HepG2 (cell line): Measurements from ENCODE around the gene VPS18. TPM values are rescaled to one million over a fixed set of nuclear protein-coding genes. Genes with fewer than 3 reads are reported as not detected.

Source experiments
- AGO1 ChIP-seq: fragments of 200-400 bp; formaldehyde crosslinking; IDR thresholded peaks from 2 replicates; pipeline ENCODE4 v1.6.1; 2017; ENCODE audit warnings: mild to moderate bottlenecking, low read depth, low read length, moderate library complexity; ENCODE audit not compliant: poor library complexity, severe bottlenecking
- CENPT ChIP-seq: sonication (generic); formaldehyde crosslinking; IDR thresholded peaks from 2 replicates; pipeline ENCODE4 v1.8.0; 2022; ENCODE audit warnings: low read depth, mild to moderate bottlenecking, moderate library complexity, missing genetic modification reagents
- ELF1 ChIP-seq: sonication (generic); formaldehyde crosslinking; IDR thresholded peaks from 2 replicates; pipeline ENCODE4 v1.4.0; 2020; ENCODE audit warnings: missing genetic modification reagents
- HDAC1 ChIP-seq: sonication (generic); formaldehyde crosslinking; IDR thresholded peaks from 2 replicates; pipeline ENCODE4 v1.5.1; 2020; ENCODE audit warnings: mild to moderate bottlenecking, missing genetic modification reagents
- HES4 ChIP-seq: sonication (generic); formaldehyde crosslinking; IDR thresholded peaks from 2 replicates; pipeline ENCODE4 v1.9.0; 2021; ENCODE audit warnings: mild to moderate bottlenecking, missing genetic modification reagents, borderline replicate concordance
- KAT8 ChIP-seq: IDR thresholded peaks from 2 replicates; pipeline ENCODE4 v1.6.1; 2016; ENCODE audit warnings: missing genetic modification reagents, missing compliant biosample characterization
- KLF12 ChIP-seq: sonication (generic); formaldehyde crosslinking; IDR thresholded peaks from 2 replicates; pipeline ENCODE4 v1.4.0; 2020; ENCODE audit warnings: missing genetic modification reagents, borderline replicate concordance
- MTA3 ChIP-seq: sonication (generic); formaldehyde crosslinking; IDR thresholded peaks from 2 replicates; pipeline ENCODE4 v1.4.0; 2020; ENCODE audit warnings: missing genetic modification reagents
- NCOA1 ChIP-seq: sonication (generic); formaldehyde crosslinking; IDR thresholded peaks from 2 replicates; pipeline ENCODE4 v1.9.0; 2021; ENCODE audit warnings: missing genetic modification reagents
- SP5 ChIP-seq: IDR thresholded peaks from 2 replicates; pipeline ENCODE4 v1.6.1; 2016; ENCODE audit warnings: low read depth, borderline replicate concordance
- ZNF20 ChIP-seq: sonication (generic); formaldehyde crosslinking; IDR thresholded peaks from 2 replicates; pipeline ENCODE4 v1.4.0; 2020; ENCODE audit warnings: mild to moderate bottlenecking, moderate library complexity, missing genetic modification reagents
- ZNF296 ChIP-seq: sonication (generic); formaldehyde crosslinking; conservative IDR thresholded peaks from 2 replicates; pipeline ENCODE4 v1.5.0; 2020; ENCODE audit warnings: mild to moderate bottlenecking, missing genetic modification reagents
- ZNF772 ChIP-seq: sonication (generic); formaldehyde crosslinking; IDR thresholded peaks from 2 replicates; pipeline ENCODE4 v1.5.0; 2020; ENCODE audit warnings: mild to moderate bottlenecking, missing genetic modification reagents
- ZNF777 ChIP-seq: sonication (generic); formaldehyde crosslinking; IDR thresholded peaks from 2 replicates; pipeline ENCODE4 v1.4.0; 2020; ENCODE audit warnings: missing genetic modification reagents
- polyA plus RNA-seq, 8 experiments: library from polyadenylated mRNA; depleted of rRNA in 3 of 8; stranded (reverse) in 7 of 8; unstranded in 1 of 8; fragments of >200 nt; fragmentation: Illumina TruSeq in 4 of 8; extraction: Trizol in 4 of 8; gene quantifications; 2 replicates each; pipeline versions ENCODE4 v1.2.1 to v1.2.3, GENCODE V29; 2011 to 2016; ENCODE audit warnings: low read depth in 4 of 8, missing spikeins in 1 of 8, mixed read lengths in 1 of 8; ENCODE audit not compliant: insufficient read depth in 1 of 8
- total RNA-seq, 5 experiments: library from RNA; depleted of rRNA; stranded (reverse); fragments of >200 nt; fragmentation: Illumina TruSeq; extraction: Trizol; gene quantifications; 2 replicates each; pipeline ENCODE4 v1.2.3, GENCODE V29; 2016; ENCODE audit warnings: low read depth in 1 of 5
- TF ChIP-seq, protein P1 (sequence below): sonication (generic); formaldehyde crosslinking; IDR thresholded peaks from 2 replicates; pipeline ENCODE4 v1.4.0; 2020; ENCODE audit warnings: missing genetic modification reagents
- TF ChIP-seq, protein P2 (sequence below): sonication (generic); formaldehyde crosslinking; IDR thresholded peaks from 2 replicates; pipeline ENCODE4 v1.8.0; 2022; ENCODE audit warnings: missing genetic modification reagents, mild to moderate bottlenecking, borderline replicate concordance
- TF ChIP-seq, protein P3 (sequence below): IDR thresholded peaks from 2 replicates; pipeline ENCODE4 v1.6.1; 2018; ENCODE audit warnings: missing genetic modification reagents
- TF ChIP-seq, protein P4 (sequence below): sonication (generic); formaldehyde crosslinking; IDR thresholded peaks from 2 replicates; pipeline ENCODE4 v1.8.1; 2023; ENCODE audit warnings: mild to moderate bottlenecking, missing genetic modification reagents
- TF ChIP-seq, protein P5 (sequence below): sonication (generic); formaldehyde crosslinking; IDR thresholded peaks from 2 replicates; pipeline ENCODE4 v1.5.0; 2020; ENCODE audit warnings: mild to moderate bottlenecking, missing genetic modification reagents, moderate library complexity

VPS18 gene
- total and polyA plus RNA-seq, 2 of the 13 experiments (the other 11 are each of a cell fraction or from before 2014, with no cell fraction given) = 5.8 to 17.0 TPM

DNA sequence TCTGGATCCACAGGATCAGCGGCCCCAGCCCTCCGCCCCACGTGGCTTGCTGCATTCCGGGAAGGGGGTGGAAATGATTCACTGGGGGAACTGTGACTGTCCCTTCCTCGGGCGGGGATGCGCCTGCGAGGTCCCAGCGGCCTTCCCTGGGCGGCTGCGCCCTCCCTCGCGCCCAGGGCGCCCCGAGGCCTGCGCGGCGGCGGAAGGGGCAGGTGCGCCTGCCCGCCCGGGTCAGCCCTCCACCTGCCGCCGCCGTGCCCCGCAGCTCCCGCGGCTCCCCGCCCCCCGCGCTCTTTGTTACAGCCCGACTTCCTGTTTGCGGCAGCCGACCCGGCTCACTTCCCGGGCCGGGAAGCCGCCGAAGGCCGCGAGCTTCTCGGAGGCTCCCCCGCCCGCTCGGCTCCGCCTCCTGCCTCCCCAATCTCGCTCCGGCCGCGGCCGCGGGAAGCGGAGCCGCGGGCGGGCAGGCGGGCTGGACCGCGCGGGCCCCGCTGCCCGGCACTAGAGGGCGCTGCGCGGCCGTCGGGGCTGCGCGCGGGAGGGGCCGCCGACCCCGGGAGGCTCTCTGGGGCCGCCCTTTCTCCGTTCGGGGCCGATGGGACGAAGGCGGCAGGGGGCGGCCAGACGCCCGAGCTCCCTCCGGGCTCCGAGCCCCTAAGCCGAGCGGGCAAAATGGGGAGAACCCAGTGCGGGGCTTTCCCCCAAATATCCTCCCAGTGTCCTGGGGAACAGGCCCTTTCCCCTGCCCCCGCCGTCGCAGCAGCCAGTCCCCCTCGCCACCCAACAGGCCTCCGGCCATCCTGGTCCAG is 47.5 kb downstream of the VPS18 start (continued):
- TF ChIP-seq, protein P1, sequence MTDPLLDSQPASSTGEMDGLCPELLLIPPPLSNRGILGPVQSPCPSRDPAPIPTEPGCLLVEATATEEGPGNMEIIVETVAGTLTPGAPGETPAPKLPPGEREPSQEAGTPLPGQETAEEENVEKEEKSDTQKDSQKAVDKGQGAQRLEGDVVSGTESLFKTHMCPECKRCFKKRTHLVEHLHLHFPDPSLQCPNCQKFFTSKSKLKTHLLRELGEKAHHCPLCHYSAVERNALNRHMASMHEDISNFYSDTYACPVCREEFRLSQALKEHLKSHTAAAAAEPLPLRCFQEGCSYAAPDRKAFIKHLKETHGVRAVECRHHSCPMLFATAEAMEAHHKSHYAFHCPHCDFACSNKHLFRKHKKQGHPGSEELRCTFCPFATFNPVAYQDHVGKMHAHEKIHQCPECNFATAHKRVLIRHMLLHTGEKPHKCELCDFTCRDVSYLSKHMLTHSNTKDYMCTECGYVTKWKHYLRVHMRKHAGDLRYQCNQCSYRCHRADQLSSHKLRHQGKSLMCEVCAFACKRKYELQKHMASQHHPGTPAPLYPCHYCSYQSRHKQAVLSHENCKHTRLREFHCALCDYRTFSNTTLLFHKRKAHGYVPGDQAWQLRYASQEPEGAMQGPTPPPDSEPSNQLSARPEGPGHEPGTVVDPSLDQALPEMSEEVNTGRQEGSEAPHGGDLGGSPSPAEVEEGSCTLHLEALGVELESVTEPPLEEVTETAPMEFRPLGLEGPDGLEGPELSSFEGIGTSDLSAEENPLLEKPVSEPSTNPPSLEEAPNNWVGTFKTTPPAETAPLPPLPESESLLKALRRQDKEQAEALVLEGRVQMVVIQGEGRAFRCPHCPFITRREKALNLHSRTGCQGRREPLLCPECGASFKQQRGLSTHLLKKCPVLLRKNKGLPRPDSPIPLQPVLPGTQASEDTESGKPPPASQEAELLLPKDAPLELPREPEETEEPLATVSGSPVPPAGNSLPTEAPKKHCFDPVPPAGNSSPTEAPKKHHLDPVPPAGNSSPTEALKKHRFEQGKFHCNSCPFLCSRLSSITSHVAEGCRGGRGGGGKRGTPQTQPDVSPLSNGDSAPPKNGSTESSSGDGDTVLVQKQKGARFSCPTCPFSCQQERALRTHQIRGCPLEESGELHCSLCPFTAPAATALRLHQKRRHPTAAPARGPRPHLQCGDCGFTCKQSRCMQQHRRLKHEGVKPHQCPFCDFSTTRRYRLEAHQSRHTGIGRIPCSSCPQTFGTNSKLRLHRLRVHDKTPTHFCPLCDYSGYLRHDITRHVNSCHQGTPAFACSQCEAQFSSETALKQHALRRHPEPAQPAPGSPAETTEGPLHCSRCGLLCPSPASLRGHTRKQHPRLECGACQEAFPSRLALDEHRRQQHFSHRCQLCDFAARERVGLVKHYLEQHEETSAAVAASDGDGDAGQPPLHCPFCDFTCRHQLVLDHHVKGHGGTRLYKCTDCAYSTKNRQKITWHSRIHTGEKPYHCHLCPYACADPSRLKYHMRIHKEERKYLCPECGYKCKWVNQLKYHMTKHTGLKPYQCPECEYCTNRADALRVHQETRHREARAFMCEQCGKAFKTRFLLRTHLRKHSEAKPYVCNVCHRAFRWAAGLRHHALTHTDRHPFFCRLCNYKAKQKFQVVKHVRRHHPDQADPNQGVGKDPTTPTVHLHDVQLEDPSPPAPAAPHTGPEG (CRISPR knock-in tag) = peak; percentile 91
- peak; percentile 40; the same call in 1 of the 2 replicates for TF ChIP-seq HDAC1 (CRISPR knock-in tag)
- TF ChIP-seq, protein P2, sequence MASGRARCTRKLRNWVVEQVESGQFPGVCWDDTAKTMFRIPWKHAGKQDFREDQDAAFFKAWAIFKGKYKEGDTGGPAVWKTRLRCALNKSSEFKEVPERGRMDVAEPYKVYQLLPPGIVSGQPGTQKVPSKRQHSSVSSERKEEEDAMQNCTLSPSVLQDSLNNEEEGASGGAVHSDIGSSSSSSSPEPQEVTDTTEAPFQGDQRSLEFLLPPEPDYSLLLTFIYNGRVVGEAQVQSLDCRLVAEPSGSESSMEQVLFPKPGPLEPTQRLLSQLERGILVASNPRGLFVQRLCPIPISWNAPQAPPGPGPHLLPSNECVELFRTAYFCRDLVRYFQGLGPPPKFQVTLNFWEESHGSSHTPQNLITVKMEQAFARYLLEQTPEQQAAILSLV (CRISPR knock-in tag) = no peak
- TF ChIP-seq SP5 (CRISPR knock-in tag) = peak; percentile 58; the same call in 1 of the 2 replicates
- TF ChIP-seq, protein P3, sequence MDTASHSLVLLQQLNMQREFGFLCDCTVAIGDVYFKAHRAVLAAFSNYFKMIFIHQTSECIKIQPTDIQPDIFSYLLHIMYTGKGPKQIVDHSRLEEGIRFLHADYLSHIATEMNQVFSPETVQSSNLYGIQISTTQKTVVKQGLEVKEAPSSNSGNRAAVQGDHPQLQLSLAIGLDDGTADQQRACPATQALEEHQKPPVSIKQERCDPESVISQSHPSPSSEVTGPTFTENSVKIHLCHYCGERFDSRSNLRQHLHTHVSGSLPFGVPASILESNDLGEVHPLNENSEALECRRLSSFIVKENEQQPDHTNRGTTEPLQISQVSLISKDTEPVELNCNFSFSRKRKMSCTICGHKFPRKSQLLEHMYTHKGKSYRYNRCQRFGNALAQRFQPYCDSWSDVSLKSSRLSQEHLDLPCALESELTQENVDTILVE = peak; percentile 74; the same call in 1 of the 2 replicates
- peak; percentile 33; the same call in 1 of the 2 replicates for TF ChIP-seq CENPT
- TF ChIP-seq AGO1 = no peak
- no peak for TF ChIP-seq MTA3 (CRISPR knock-in tag)
- TF ChIP-seq KLF12 (CRISPR knock-in tag) = no peak
- no peak for TF ChIP-seq KAT8
- TF ChIP-seq, protein P4, sequence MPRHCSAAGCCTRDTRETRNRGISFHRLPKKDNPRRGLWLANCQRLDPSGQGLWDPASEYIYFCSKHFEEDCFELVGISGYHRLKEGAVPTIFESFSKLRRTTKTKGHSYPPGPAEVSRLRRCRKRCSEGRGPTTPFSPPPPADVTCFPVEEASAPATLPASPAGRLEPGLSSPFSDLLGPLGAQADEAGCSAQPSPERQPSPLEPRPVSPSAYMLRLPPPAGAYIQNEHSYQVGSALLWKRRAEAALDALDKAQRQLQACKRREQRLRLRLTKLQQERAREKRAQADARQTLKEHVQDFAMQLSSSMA (CRISPR knock-in tag) = no peak
- peak; percentile 99 for TF ChIP-seq ZNF777 (CRISPR knock-in tag)
- TF ChIP-seq ZNF20 (CRISPR knock-in tag) = no peak
- no peak for TF ChIP-seq NCOA1 (CRISPR knock-in tag)
- no peak for TF ChIP-seq ZNF296 (CRISPR knock-in tag)
- TF ChIP-seq, protein P5, sequence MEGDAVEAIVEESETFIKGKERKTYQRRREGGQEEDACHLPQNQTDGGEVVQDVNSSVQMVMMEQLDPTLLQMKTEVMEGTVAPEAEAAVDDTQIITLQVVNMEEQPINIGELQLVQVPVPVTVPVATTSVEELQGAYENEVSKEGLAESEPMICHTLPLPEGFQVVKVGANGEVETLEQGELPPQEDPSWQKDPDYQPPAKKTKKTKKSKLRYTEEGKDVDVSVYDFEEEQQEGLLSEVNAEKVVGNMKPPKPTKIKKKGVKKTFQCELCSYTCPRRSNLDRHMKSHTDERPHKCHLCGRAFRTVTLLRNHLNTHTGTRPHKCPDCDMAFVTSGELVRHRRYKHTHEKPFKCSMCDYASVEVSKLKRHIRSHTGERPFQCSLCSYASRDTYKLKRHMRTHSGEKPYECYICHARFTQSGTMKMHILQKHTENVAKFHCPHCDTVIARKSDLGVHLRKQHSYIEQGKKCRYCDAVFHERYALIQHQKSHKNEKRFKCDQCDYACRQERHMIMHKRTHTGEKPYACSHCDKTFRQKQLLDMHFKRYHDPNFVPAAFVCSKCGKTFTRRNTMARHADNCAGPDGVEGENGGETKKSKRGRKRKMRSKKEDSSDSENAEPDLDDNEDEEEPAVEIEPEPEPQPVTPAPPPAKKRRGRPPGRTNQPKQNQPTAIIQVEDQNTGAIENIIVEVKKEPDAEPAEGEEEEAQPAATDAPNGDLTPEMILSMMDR = peak; percentile 57
- peak; percentile 52; the same call in 1 of the 2 replicates for TF ChIP-seq ELF1 (CRISPR knock-in tag)
- peak; percentile 55; the same call in 1 of the 2 replicates for TF ChIP-seq HES4 (CRISPR knock-in tag)
- TF ChIP-seq ZNF772 = peak; percentile 37; the same call in 1 of the 2 replicates
